WTC11 (cell line): ENCODE data around the gene TUBGCP6. TPM values are rescaled to one million over a fixed set of nuclear protein-coding genes. Genes with fewer than 3 reads are reported as not detected.

ENCODE experiments used
- ATAC-seq: fragments of 200-7000 bp; cut with Tn5 transposase; 2 replicates; pipeline ENCODE4 v1.10.0; 2021; ENCODE audit warnings: mild to moderate bottlenecking, moderate library complexity
- CTCF ChIA-PET: fragments of 300-600 bp; sonication (Branson Sonifier 250); formaldehyde crosslinking; loops from one replicate; lab custom pipeline; 2021; ENCODE audit warnings: antibody characterized with exemption; lab: Charles Lee
- POLR2A ChIA-PET: fragments of 350-600 bp; sonication (Branson Sonifier 250); formaldehyde crosslinking; loops from one replicate; lab custom pipeline; 2021; ENCODE audit warnings: antibody characterized with exemption; lab: Charles Lee
- DNase-seq: peaks from one replicate; pipeline ENCODE4 v3.0.0; 2021; ENCODE audit warnings: low spot score
- H3K27ac Mint-ChIP-seq: 2 replicates; pipeline ENCODE4 v1.8.0; 2021; ENCODE audit warnings: mixed read lengths
- H3K27me3 Mint-ChIP-seq: 2 replicates; pipeline ENCODE4 v1.8.0; 2021; ENCODE audit warnings: low read depth, mild to moderate bottlenecking, moderate library complexity, mixed read lengths
- H3K36me3 Mint-ChIP-seq: 2 replicates; pipeline ENCODE4 v1.8.0; 2021; ENCODE audit warnings: mixed read lengths
- H3K4me1 Mint-ChIP-seq: 2 replicates; pipeline ENCODE4 v1.8.0; 2022; ENCODE audit warnings: mixed read lengths
- H3K4me3 Mint-ChIP-seq: 2 replicates; pipeline ENCODE4 v1.8.0; 2021; ENCODE audit warnings: mild to moderate bottlenecking, moderate library complexity, mixed read lengths
- H3K9me3 Mint-ChIP-seq: 2 replicates; pipeline ENCODE4 v1.8.0; 2021; ENCODE audit warnings: mixed read lengths
- CBFB ChIP-seq: sonication (generic); formaldehyde crosslinking; IDR thresholded peaks from 2 replicates; pipeline ENCODE4 v1.8.1; 2022; ENCODE audit warnings: mild to moderate bottlenecking, low read depth, missing genetic modification reagents
- EMX1 ChIP-seq: fragments of 250-450 bp; sonication (Bioruptor Pico); IDR thresholded peaks from 2 replicates; pipeline ENCODE4 v1.8.0; 2021; ENCODE audit warnings: mild to moderate bottlenecking
- GABPB1 ChIP-seq: sonication (generic); formaldehyde crosslinking; IDR thresholded peaks from 2 replicates; pipeline ENCODE4 v1.8.1; 2023; ENCODE audit warnings: mild to moderate bottlenecking, missing genetic modification reagents
- IRF2 ChIP-seq: sonication (generic); formaldehyde crosslinking; IDR thresholded peaks from 2 replicates; pipeline ENCODE4 v1.8.0; 2022; ENCODE audit warnings: low read depth, missing genetic modification reagents, borderline replicate concordance
- MXD4 ChIP-seq: fragments of 250-450 bp; sonication (Bioruptor Pico); IDR thresholded peaks from 2 replicates; pipeline ENCODE4 v1.8.0; 2021; ENCODE audit warnings: mild to moderate bottlenecking, moderate library complexity, borderline replicate concordance
- NFATC4 ChIP-seq: fragments of 250-450 bp; sonication (Bioruptor Pico); IDR thresholded peaks from 2 replicates; pipeline ENCODE4 v1.9.0; 2021; ENCODE audit warnings: mild to moderate bottlenecking
- NFYB ChIP-seq: sonication (generic); formaldehyde crosslinking; conservative IDR thresholded peaks from 2 replicates; pipeline ENCODE4 v1.8.0; 2022; ENCODE audit warnings: low read depth, missing genetic modification reagents
- NR3C1 ChIP-seq: sonication (generic); formaldehyde crosslinking; conservative IDR thresholded peaks from 2 replicates; pipeline ENCODE4 v1.8.1; 2023; ENCODE audit warnings: low read depth, mild to moderate bottlenecking, missing genetic modification reagents
- OVOL2 ChIP-seq: fragments of 250-450 bp; sonication (Bioruptor Pico); IDR thresholded peaks from 2 replicates; pipeline ENCODE4 v1.9.0; 2021; ENCODE audit warnings: mild to moderate bottlenecking, borderline replicate concordance
- PRRX2 ChIP-seq: fragments of 250-450 bp; sonication (Bioruptor Pico); IDR thresholded peaks from 2 replicates; pipeline ENCODE4 v1.8.0; 2021; ENCODE audit warnings: mild to moderate bottlenecking
- SOX15 ChIP-seq: fragments of 250-450 bp; sonication (Bioruptor Pico); IDR thresholded peaks from 2 replicates; pipeline ENCODE4 v1.9.0; 2021; ENCODE audit warnings: mild to moderate bottlenecking
- TCF7 ChIP-seq: sonication (generic); formaldehyde crosslinking; IDR thresholded peaks from 2 replicates; pipeline ENCODE4 v1.8.0; 2022; ENCODE audit warnings: mild to moderate bottlenecking, low read depth, missing genetic modification reagents, moderate library complexity
- TEAD4 ChIP-seq: sonication (generic); formaldehyde crosslinking; IDR thresholded peaks from 2 replicates; pipeline ENCODE4 v1.8.0; 2022; ENCODE audit warnings: mild to moderate bottlenecking, missing genetic modification reagents
- TP53 ChIP-seq: sonication (generic); formaldehyde crosslinking; IDR thresholded peaks from 2 replicates; pipeline ENCODE4 v1.8.1; 2023; ENCODE audit warnings: mild to moderate bottlenecking, missing genetic modification reagents
- ZBTB21 ChIP-seq: sonication (generic); formaldehyde crosslinking; IDR thresholded peaks from 2 replicates; pipeline ENCODE4 v1.8.1; 2023; ENCODE audit warnings: mild to moderate bottlenecking, missing genetic modification reagents, borderline replicate concordance
- ZNF232 ChIP-seq: sonication (generic); formaldehyde crosslinking; IDR thresholded peaks from 2 replicates; pipeline ENCODE4 v1.8.0; 2022; ENCODE audit warnings: mild to moderate bottlenecking, missing genetic modification reagents
- ZNF396 ChIP-seq: fragments of 250-450 bp; sonication (Bioruptor Pico); IDR thresholded peaks from 2 replicates; pipeline ENCODE4 v1.8.0; 2021; ENCODE audit warnings: mild to moderate bottlenecking, moderate library complexity, borderline replicate concordance
- total RNA-seq: library from RNA; stranded (reverse); gene quantifications from 3 replicates; pipeline ENCODE4 v1.2.3, GENCODE V29; 2021
- TF ChIP-seq, protein P1 (sequence below): fragments of 250-450 bp; sonication (Bioruptor Pico); conservative IDR thresholded peaks from 2 replicates; pipeline ENCODE4 v1.9.0; 2021; ENCODE audit warnings: mild to moderate bottlenecking
- TF ChIP-seq, protein P2 (sequence below): sonication (generic); formaldehyde crosslinking; IDR thresholded peaks from 2 replicates; pipeline ENCODE4 v1.8.0; 2022; ENCODE audit warnings: mild to moderate bottlenecking, missing genetic modification reagents
- TF ChIP-seq, protein P3 (sequence below): sonication (generic); formaldehyde crosslinking; IDR thresholded peaks from 2 replicates; pipeline ENCODE4 v1.8.1; 2023; ENCODE audit warnings: mild to moderate bottlenecking, missing genetic modification reagents, moderate library complexity
- TF ChIP-seq, protein P4 (sequence below): sonication (generic); formaldehyde crosslinking; conservative IDR thresholded peaks from 2 replicates; pipeline ENCODE4 v1.8.1; 2022; ENCODE audit warnings: mild to moderate bottlenecking, missing genetic modification reagents
- TF ChIP-seq, protein P5 (sequence below): sonication (generic); formaldehyde crosslinking; conservative IDR thresholded peaks from 2 replicates; pipeline ENCODE4 v1.8.1; 2023; ENCODE audit warnings: mild to moderate bottlenecking, low read depth, missing genetic modification reagents, moderate library complexity
- TF ChIP-seq, protein P6 (sequence below): fragments of 250-450 bp; sonication (Bioruptor Pico); IDR thresholded peaks from 2 replicates; pipeline ENCODE4 v1.9.0; 2021; ENCODE audit warnings: moderate library complexity, mild to moderate bottlenecking, inconsistent platforms, borderline replicate concordance
- TF ChIP-seq, protein P7 (sequence below): fragments of 250-450 bp; sonication (Bioruptor Pico); IDR thresholded peaks from 2 replicates; pipeline ENCODE4 v1.9.0; 2021; ENCODE audit warnings: mild to moderate bottlenecking
- TF ChIP-seq, protein P8 (sequence below): fragments of 250-450 bp; sonication (Bioruptor Pico); IDR thresholded peaks from 2 replicates; pipeline ENCODE4 v1.9.0; 2021; ENCODE audit warnings: mild to moderate bottlenecking

TUBGCP6 gene
- total RNA-seq, 1 experiment from 2014 or later, result 45.4 TPM

DNA sequence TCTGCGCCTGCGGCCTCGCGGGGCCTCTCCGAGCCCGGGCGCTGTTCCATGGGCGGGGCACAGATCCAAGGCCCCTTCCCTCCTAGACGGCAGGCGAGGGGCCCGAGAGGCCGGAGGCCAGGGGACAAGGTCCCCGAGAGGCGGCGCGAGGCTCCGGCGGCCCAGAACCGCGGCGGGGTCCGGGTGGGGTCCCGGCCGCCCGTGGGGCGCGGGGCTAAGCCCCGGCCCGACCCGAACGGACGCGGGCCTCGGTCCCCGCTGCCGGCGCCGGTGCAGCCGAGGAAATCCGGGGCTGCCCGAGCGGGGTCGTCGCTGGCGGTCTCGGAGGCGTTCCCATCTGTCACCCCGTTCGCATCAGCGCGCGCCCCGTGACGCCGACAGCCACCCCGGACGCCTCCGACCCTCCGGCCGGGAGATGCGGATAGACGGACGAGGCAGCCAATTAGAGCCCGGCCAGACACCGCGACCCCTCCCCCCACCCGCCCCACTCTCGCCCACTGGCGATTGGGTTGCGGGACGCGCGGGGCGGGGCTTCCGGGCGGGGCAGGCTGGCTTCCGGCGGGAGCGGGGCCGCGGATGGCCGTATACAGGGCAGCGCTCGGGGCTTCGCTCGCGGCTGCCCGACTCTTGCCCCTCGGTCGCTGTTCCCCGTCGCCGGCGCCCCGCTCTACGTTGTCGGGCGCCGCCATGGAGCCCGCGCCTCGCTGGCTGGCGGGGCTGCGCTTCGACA, 44.2 kb downstream of the TUBGCP6 start, which contains the start of gene SELENOO:
Gene SELENOO (plus strand): TSS at position 551 of the 730 bp plus-strand sequence. CDS start 26 bp downstream, at position 577.
- no peaks in the 10 kb centered on the region for H3K27me3 Mint-ChIP-seq
- peak; percentile 89 for DNase-seq
- H3K4me3 Mint-ChIP-seq, result peak within 1 kb of the TSS; percentile 71
- H3K9me3 Mint-ChIP-seq, result peaks cover 4% of the 10 kb centered on the region; the same call in 1 of the 2 replicates
- ChIA-PET POLR2A (no interaction called here), CTCF (interaction anchor here (1.0 kb wide), 2 partner anchors 8 to 37 kb away, joined by 3 to 4 read pairs; no protein-coding TSS in a partner anchor)
- no peak within 1 kb of the TSS for H3K27ac Mint-ChIP-seq
- H3K36me3 Mint-ChIP-seq, result peaks cover 14% of the 10 kb centered on the region
- ATAC-seq, result peak; percentile 76
- H3K4me1 Mint-ChIP-seq, result peaks cover 12% of the 10 kb centered on the region
- TF ChIP-seq, protein P1, sequence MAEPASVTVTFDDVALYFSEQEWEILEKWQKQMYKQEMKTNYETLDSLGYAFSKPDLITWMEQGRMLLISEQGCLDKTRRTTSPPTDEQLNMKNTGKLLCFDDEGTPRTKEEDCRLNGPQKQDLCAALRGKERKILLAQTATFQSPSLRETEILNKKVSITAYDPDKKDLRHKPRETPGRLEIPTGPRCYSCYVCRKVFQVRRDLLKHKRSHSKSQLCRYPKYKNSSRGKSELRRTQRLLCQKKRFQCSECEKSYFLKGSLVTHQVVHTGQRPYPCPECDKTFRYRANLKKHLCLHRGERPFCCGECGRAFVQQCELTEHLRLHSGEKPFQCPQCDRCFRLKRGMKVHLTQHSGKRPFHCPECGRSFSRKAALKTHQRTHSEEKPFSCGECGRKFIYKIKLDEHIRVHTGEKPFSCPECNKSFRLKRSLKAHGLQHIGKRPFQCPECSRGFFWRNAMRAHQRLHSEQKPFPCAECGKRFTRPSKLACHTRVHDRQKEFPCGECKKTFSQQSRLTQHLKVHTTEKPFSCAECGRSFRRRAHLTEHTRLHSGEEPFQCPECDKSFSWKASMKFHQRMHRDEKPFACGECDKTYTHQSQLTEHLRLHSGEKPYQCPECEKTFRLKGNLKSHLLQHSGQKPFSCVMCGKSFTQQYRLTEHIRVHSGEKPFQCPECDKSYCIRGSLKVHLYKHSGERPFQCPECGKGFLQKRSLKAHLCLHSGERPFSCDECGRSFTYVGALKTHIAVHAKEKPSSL (CRISPR knock-in tag), result no peak
- no peak for TF ChIP-seq IRF2 (CRISPR knock-in tag)
- no peak for TF ChIP-seq TP53 (CRISPR knock-in tag)
- TF ChIP-seq SOX15 (CRISPR knock-in tag), result no peak
- TF ChIP-seq NR3C1, result no peak
- no peak for TF ChIP-seq PRRX2
- no peak for TF ChIP-seq ZBTB21 (CRISPR knock-in tag)
- peak; percentile 87 for TF ChIP-seq NFYB (CRISPR knock-in tag)
- 0 out of 2 replicates have a peak, but pooled peaks have one; percentile 60 for TF ChIP-seq ZNF232
- TF ChIP-seq, protein P2, sequence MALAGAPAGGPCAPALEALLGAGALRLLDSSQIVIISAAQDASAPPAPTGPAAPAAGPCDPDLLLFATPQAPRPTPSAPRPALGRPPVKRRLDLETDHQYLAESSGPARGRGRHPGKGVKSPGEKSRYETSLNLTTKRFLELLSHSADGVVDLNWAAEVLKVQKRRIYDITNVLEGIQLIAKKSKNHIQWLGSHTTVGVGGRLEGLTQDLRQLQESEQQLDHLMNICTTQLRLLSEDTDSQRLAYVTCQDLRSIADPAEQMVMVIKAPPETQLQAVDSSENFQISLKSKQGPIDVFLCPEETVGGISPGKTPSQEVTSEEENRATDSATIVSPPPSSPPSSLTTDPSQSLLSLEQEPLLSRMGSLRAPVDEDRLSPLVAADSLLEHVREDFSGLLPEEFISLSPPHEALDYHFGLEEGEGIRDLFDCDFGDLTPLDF (CRISPR knock-in tag), result 0 out of 2 replicates have a peak, but pooled peaks have one; percentile 4
- no peak for TF ChIP-seq OVOL2
- TF ChIP-seq CBFB, result no peak
- no peak for TF ChIP-seq MXD4 (CRISPR knock-in tag)
- TF ChIP-seq, protein P3, sequence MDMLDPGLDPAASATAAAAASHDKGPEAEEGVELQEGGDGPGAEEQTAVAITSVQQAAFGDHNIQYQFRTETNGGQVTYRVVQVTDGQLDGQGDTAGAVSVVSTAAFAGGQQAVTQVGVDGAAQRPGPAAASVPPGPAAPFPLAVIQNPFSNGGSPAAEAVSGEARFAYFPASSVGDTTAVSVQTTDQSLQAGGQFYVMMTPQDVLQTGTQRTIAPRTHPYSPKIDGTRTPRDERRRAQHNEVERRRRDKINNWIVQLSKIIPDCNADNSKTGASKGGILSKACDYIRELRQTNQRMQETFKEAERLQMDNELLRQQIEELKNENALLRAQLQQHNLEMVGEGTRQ (CRISPR knock-in tag), result peak; percentile 31
- no peak for TF ChIP-seq TEAD4
- TF ChIP-seq, protein P4, sequence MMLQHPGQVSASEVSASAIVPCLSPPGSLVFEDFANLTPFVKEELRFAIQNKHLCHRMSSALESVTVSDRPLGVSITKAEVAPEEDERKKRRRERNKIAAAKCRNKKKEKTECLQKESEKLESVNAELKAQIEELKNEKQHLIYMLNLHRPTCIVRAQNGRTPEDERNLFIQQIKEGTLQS (CRISPR knock-in tag), result no peak
- TF ChIP-seq ZNF396 (CRISPR knock-in tag), result no peak
- TF ChIP-seq, protein P5, sequence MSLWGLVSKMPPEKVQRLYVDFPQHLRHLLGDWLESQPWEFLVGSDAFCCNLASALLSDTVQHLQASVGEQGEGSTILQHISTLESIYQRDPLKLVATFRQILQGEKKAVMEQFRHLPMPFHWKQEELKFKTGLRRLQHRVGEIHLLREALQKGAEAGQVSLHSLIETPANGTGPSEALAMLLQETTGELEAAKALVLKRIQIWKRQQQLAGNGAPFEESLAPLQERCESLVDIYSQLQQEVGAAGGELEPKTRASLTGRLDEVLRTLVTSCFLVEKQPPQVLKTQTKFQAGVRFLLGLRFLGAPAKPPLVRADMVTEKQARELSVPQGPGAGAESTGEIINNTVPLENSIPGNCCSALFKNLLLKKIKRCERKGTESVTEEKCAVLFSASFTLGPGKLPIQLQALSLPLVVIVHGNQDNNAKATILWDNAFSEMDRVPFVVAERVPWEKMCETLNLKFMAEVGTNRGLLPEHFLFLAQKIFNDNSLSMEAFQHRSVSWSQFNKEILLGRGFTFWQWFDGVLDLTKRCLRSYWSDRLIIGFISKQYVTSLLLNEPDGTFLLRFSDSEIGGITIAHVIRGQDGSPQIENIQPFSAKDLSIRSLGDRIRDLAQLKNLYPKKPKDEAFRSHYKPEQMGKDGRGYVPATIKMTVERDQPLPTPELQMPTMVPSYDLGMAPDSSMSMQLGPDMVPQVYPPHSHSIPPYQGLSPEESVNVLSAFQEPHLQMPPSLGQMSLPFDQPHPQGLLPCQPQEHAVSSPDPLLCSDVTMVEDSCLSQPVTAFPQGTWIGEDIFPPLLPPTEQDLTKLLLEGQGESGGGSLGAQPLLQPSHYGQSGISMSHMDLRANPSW (CRISPR knock-in tag), result no peak
- TF ChIP-seq, protein P6, sequence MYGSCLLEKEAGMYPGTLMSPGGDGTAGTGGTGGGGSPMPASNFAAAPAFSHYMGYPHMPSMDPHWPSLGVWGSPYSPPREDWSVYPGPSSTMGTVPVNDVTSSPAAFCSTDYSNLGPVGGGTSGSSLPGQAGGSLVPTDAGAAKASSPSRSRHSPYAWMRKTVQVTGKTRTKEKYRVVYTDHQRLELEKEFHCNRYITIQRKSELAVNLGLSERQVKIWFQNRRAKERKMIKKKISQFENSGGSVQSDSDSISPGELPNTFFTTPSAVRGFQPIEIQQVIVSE (CRISPR knock-in tag), result no peak
- TF ChIP-seq GABPB1 (CRISPR knock-in tag), result no peak
- TF ChIP-seq, protein P7, sequence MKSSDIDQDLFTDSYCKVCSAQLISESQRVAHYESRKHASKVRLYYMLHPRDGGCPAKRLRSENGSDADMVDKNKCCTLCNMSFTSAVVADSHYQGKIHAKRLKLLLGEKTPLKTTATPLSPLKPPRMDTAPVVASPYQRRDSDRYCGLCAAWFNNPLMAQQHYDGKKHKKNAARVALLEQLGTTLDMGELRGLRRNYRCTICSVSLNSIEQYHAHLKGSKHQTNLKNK (CRISPR knock-in tag), result no peak
- no peak for TF ChIP-seq EMX1 (CRISPR knock-in tag)
- TF ChIP-seq, protein P8, sequence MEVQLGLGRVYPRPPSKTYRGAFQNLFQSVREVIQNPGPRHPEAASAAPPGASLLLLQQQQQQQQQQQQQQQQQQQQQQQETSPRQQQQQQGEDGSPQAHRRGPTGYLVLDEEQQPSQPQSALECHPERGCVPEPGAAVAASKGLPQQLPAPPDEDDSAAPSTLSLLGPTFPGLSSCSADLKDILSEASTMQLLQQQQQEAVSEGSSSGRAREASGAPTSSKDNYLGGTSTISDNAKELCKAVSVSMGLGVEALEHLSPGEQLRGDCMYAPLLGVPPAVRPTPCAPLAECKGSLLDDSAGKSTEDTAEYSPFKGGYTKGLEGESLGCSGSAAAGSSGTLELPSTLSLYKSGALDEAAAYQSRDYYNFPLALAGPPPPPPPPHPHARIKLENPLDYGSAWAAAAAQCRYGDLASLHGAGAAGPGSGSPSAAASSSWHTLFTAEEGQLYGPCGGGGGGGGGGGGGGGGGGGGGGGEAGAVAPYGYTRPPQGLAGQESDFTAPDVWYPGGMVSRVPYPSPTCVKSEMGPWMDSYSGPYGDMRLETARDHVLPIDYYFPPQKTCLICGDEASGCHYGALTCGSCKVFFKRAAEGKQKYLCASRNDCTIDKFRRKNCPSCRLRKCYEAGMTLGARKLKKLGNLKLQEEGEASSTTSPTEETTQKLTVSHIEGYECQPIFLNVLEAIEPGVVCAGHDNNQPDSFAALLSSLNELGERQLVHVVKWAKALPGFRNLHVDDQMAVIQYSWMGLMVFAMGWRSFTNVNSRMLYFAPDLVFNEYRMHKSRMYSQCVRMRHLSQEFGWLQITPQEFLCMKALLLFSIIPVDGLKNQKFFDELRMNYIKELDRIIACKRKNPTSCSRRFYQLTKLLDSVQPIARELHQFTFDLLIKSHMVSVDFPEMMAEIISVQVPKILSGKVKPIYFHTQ (CRISPR knock-in tag), result no peak
- no peak for TF ChIP-seq NFATC4
- no peak for TF ChIP-seq TCF7 (CRISPR knock-in tag)
